Measurements from ENCODE around the gene FAM193B. TPM values are rescaled to one million over a fixed set of nuclear protein-coding genes. Genes with fewer than 3 reads are reported as not detected.

Gene FAM193B
- total and polyA plus RNA-seq, 2 of the 13 experiments (the other 11 are each of a cell fraction or from before 2014, with no cell fraction given), result 21.2 to 40.9 TPM

- TF ChIP-seq ZFP37 (CRISPR knock-in tag; IDR thresholded peaks at IDR 0.05; ENCODE audit: borderline replicate concordance) (0 out of 2 replicates have a peak, but pooled peaks have one; percentile 32), TRIM24 (CRISPR knock-in tag; IDR thresholded peaks at IDR 0.05) (no peak), ZNF143 (CRISPR knock-in tag; IDR thresholded peaks at IDR 0.05) (0 out of 2 replicates have a peak, but pooled peaks have one; percentile 36), RFX3 (CRISPR knock-in tag; IDR thresholded peaks at IDR 0.05) (peak; percentile 48), ZNF792 (CRISPR knock-in tag; IDR thresholded peaks at IDR 0.05) (peak; percentile 87), ZNF720 (CRISPR knock-in tag; IDR thresholded peaks at IDR 0.05) (no peak), ZNF335 (CRISPR knock-in tag; IDR thresholded peaks at IDR 0.05) (0 out of 2 replicates have a peak, but pooled peaks have one; percentile 16), IKZF5 (CRISPR knock-in tag; IDR thresholded peaks at IDR 0.05) (0 out of 2 replicates have a peak, but pooled peaks have one; percentile 49), SAP130 (CRISPR knock-in tag; IDR thresholded peaks at IDR 0.05; ENCODE audit: low read depth) (peak; percentile 71), RXRA (CRISPR knock-in tag; IDR thresholded peaks at IDR 0.05) (0 out of 2 replicates have a peak, but pooled peaks have one; percentile 8), ZNF678 (CRISPR knock-in tag; IDR thresholded peaks at IDR 0.05) (no peak), FOSL2 (CRISPR knock-in tag; IDR thresholded peaks at IDR 0.05) (0 out of 2 replicates have a peak, but pooled peaks have one; percentile 8), ATF5 (CRISPR knock-in tag; IDR thresholded peaks at IDR 0.05; ENCODE audit: low read depth) (no peak), POLR2A (IDR thresholded peaks at IDR 0.05; ENCODE audit: insufficient read depth in 1 of 2, low read depth in 2 of 2, low read length in 2 of 2) (no peak), ZNF562 (CRISPR knock-in tag; IDR thresholded peaks at IDR 0.05; ENCODE audit: borderline replicate concordance) (no peak), NPAS2 (CRISPR knock-in tag; IDR thresholded peaks at IDR 0.05; ENCODE audit: borderline replicate concordance) (no peak), ARID5B (CRISPR knock-in tag; IDR thresholded peaks at IDR 0.05) (no peak), NFE2 (CRISPR knock-in tag; IDR thresholded peaks at IDR 0.05) (no peak), BORCS8-MEF2B (CRISPR knock-in tag; IDR thresholded peaks at IDR 0.05) (0 out of 2 replicates have a peak, but pooled peaks have one; percentile 19), ZNF317 (CRISPR knock-in tag; IDR thresholded peaks at IDR 0.05) (no peak), MED1 (CRISPR knock-in tag; IDR thresholded peaks at IDR 0.05) (peak; percentile 42; the same call in 1 of the 2 replicates), ZNF367 (CRISPR knock-in tag; IDR thresholded peaks at IDR 0.05; ENCODE audit: borderline replicate concordance) (no peak), ZNF350 (CRISPR knock-in tag; IDR thresholded peaks at IDR 0.05; ENCODE audit: borderline replicate concordance, low read depth) (0 out of 2 replicates have a peak, but pooled peaks have one; percentile 18), ZSCAN25 (CRISPR knock-in tag; IDR thresholded peaks at IDR 0.05) (peak; percentile 43; the same call in 1 of the 2 replicates), GABPB1 (CRISPR knock-in tag; IDR thresholded peaks at IDR 0.05) (peak; percentile 43; the same call in 1 of the 2 replicates), ZNF563 (CRISPR knock-in tag; IDR thresholded peaks at IDR 0.05) (no peak)
Measured at GRCh38 chr5:177500685-177501522, 53.5 kb downstream of the FAM193B start (continued).
